ENCODE data around the gene LRRN1.

- no peak for TF ChIP-seq CTCF (conservative IDR thresholded peaks at IDR 0.05; ENCODE audit: low read depth, low read length)
- TF ChIP-seq, protein P1, sequence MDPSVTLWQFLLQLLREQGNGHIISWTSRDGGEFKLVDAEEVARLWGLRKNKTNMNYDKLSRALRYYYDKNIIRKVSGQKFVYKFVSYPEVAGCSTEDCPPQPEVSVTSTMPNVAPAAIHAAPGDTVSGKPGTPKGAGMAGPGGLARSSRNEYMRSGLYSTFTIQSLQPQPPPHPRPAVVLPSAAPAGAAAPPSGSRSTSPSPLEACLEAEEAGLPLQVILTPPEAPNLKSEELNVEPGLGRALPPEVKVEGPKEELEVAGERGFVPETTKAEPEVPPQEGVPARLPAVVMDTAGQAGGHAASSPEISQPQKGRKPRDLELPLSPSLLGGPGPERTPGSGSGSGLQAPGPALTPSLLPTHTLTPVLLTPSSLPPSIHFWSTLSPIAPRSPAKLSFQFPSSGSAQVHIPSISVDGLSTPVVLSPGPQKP (IDR thresholded peaks at IDR 0.05; ENCODE audit: borderline replicate concordance, low read depth, low read length) = no peak
- no peak for TF ChIP-seq POLR2A (IDR thresholded peaks at IDR 0.05; ENCODE audit: low read depth, low read length)
Observed at GRCh38 chr3:3847994-3848922, 49.0 kb downstream of the LRRN1 start.

Measured in IMR-90 (cell line).